ENCODE measurements around the gene RTL1.

GRCh38 chr14:100866666-100867630 is 36.6 kb downstream of the RTL1 start:
- TF ChIP-seq CTCF (IDR thresholded peaks at IDR 0.05) = no peak
- no peak for TF ChIP-seq POLR2A (IDR thresholded peaks at IDR 0.05)

Measured in breast epithelium (tissue), 3 donors.